ENCODE measurements around the gene WNT7B.

DNA sequence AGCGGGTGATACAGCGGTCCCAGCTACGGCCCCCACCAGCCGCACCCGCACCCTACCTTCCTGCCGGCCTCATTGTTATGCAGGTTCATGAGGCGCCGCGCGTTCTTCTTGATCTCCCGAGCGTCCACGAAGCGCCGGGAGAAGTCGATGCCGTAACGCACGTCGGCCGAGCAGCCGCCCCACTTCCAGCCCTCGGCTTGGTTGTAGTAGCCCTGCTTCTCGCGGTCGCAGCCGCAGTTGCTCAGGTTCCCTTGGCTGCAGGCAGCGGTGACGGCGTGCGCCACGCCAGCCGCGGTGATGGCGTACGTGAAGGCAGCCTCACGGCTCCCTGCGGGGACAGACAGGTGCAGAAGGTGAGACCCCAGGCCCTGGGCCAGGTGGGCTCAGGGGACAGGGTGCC lies 45.9 kb downstream of the WNT7B start:
- TF ChIP-seq CTCF (IDR thresholded peaks at IDR 0.05): no peak
- TF ChIP-seq POLR2A (IDR thresholded peaks at IDR 0.05): no peak
